Kidney epithelial cell (primary cell): ENCODE measurements around the gene ITPK1. TPM values are rescaled to one million over a fixed set of nuclear protein-coding genes. Genes with fewer than 3 reads are reported as not detected.

Source experiments
- DNase-seq: peaks from one replicate; pipeline ENCODE4 v3.0.0-alpha.2; 2010; ENCODE audit warnings: low read depth
- H3K27me3 ChIP-seq: 2 replicates; pipeline ENCODE4 v1.6.0; 2011; ENCODE audit warnings: low read length; ENCODE audit not compliant: control insufficient read depth, insufficient read depth
- H3K36me3 ChIP-seq: 2 replicates; pipeline ENCODE4 v1.5.1; 2011; ENCODE audit warnings: low read length; ENCODE audit not compliant: control insufficient read depth, insufficient read depth
- H3K4me3 ChIP-seq: 2 replicates; pipeline ENCODE4 v1.5.1; 2011; ENCODE audit warnings: low read depth, mild to moderate bottlenecking, control low read depth, low read length
- CTCF ChIP-seq: IDR thresholded peaks from 2 replicates; pipeline ENCODE4 v1.5.1; 2011; ENCODE audit warnings: mild to moderate bottlenecking, moderate library complexity, low read length, control low read depth, inconsistent platforms; ENCODE audit not compliant: insufficient read depth, poor library complexity, severe bottlenecking
- total RNA-seq: library from RNA; depleted of rRNA; stranded (reverse); fragments of >200 nt; gene quantifications from 2 replicates; pipeline ENCODE4 v1.2.3, GENCODE V29; 2015

ITPK1 gene
- total RNA-seq, 1 donor from 2014 or later: 21.3 TPM

- no peak for DNase-seq
These were observed 22.8 kb downstream of the ITPK1 start for GRCh38 chr14:93092606-93093556.

GRCh38 chr14:93091666-93092065, 24.1 kb downstream of the ITPK1 start:
- TF ChIP-seq CTCF: no peak
- no peaks in the 10 kb centered on the region for H3K27me3 ChIP-seq
- no peak overlapping the region for H3K4me3 ChIP-seq
- no peaks in the 10 kb centered on the region for H3K36me3 ChIP-seq
- DNase-seq: no peak

More at GRCh38 chr14:93092606-93093556, 22.8 kb downstream of the ITPK1 start:
- Histone ChIP-seq H3K4me3 (no peak overlapping the region), H3K36me3 (no peaks in the 10 kb centered on the region), H3K27me3 (no peaks in the 10 kb centered on the region)
- no peak for TF ChIP-seq CTCF

DNA sequence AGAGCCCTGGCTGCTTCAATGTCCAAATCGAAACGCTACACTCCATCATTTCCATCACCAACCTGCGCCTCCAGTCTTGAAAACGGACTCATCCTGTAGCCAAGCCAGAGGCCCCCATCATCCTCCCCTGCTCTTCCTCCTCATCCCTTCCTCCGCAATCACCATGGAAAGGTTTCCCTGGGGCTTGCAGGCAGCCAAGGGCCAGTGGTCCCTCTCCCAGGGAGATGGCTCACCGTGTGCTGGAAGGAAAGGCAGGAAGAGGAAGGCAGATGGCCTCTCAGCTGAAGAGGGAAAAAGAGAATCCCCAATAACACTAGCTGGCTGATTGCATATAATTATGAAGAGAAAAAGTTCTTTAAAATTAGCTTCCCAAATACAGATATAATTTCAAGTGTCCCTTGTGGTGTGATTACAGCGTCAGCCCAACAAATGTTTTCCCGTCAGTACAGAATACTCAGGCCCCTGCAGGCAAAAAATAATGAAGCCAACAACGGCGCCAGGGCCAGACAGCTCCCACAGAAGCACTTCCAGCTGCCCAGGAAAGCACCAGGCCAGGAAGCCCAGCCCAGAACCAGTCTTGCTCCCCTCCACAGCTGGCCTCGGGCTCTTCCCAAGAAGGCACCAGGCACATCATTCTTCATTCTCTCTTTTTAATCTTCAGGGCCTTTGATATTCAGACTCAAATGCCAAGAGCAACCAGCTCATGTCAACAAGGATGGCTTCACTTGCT, 24.7 kb downstream of the ITPK1 start:
- H3K36me3 ChIP-seq: no peaks in the 10 kb centered on the region
- H3K4me3 ChIP-seq: no peak overlapping the region
- TF ChIP-seq CTCF: no peak
- H3K27me3 ChIP-seq: no peaks in the 10 kb centered on the region
- no peak for DNase-seq

DNA sequence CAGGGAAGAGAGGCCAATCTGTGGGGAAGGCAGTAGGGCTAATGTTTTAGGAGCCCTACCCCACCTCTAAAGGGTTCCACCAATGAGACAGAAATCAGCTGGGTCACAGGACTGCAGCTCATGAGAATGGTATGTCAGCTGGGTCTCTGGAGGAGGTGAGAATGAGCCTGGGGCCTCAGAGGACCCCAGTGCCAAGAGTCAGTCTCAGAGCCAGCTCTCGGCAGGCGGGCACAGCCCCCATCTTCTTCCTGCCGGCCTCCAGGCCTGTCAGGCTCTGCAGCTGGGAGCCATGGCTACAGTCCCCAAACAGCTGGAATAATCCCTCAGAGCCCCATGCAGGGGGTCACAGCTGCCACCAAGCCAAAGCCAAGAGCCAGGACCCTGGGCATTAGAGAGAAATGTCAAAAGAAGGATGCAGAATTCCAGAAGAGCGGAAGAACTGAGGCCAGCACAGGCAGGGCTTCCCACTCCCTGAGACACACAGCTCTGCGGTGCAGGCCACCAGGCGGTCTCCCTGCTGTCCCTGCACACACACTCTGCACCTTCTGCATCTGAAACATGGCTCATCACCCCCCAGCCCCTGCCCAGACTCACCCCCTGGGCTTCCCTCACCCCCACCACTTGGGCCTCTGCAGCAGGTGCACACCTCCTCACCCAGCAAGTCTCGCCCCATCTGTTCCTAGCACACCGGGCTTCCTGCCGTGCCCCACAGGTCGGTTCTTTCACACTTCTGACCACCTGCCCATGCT, 26.0 kb downstream of the ITPK1 start:
- Histone ChIP-seq H3K27me3 (no peaks in the 10 kb centered on the region), H3K36me3 (no peaks in the 10 kb centered on the region), H3K4me3 (no peak overlapping the region)
- no peak for TF ChIP-seq CTCF
- no peak for DNase-seq

DNA sequence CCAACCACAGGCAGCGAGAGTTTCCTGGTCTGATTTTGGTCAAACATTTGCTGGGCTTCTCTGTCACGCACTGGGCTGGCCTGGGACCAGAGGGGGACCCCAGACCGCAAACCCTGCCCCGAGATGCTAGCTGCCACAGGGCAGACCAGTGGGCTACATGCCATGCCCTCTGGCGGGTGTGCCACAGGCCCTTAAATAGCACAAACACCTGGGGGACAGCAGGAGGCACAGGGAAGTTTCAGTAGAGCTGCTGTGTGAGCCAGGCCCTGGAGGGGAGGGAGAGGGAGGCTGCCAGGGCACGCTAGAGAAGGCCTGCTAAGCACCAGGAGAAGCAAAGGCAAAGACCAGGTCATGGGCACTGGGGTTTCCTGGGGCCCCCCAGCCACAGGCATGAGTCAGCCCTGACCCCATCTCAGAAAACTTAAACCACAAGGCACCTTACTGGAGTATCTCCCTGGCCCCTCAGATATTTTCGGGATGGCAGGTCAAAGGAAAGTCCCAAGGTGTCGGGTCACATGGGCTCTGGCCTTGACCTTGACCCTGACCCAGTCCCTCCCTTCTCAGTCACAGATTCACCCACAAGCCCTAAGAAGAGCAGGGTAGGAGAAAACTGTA, 29.2 kb downstream of the ITPK1 start:
- Histone ChIP-seq H3K4me3 (no peak overlapping the region), H3K36me3 (no peaks in the 10 kb centered on the region), H3K27me3 (no peaks in the 10 kb centered on the region)
- DNase-seq: no peak
- TF ChIP-seq CTCF: no peak
